HepG2 (cell line): Measurements from ENCODE around the gene NR3C2. TPM values are rescaled to one million over a fixed set of nuclear protein-coding genes. Genes with fewer than 3 reads are reported as not detected.

ENCODE experiments used
- ATAC-seq: fragments of 200-7000 bp; cut with Tn5 transposase; 3 replicates; pipeline ENCODE4 v1.9.1; 2020; ENCODE audit warnings: mild to moderate bottlenecking, moderate library complexity
- BruUV-seq: library from RNA; stranded (reverse); fragments of 400-500 nt; replicated peaks from 2 replicates; lab custom pipeline; 2021; lab: Mats Ljungman, UMichigan
- CTCF ChIA-PET: fragments of 300-600 bp; formaldehyde crosslinking; extraction: SDS; loops from one replicate; lab custom pipeline; 2021; ENCODE audit warnings: low total read pairs, inconsistent platforms, low intra/inter-chr PET ratio; lab: Yijun Ruan, JAX
- POLR2A ChIA-PET: fragments of 350-600 bp; sonication (Branson Sonifier 250); formaldehyde crosslinking; loops from one replicate; lab custom pipeline; 2020; ENCODE audit warnings: antibody characterized with exemption, inconsistent platforms; lab: Yijun Ruan, JAX
- DNase-seq: peaks from one replicate; pipeline ENCODE4 v3.0.0-alpha.2; 2015; ENCODE audit warnings: low spot score
- FAIRE-seq: peaks from 3 replicates; lab custom pipeline; 2011; peaks lifted over from hg19 to GRCh38; lab: Jason Lieb, UNC
- H2AFZ ChIP-seq: one replicate; pipeline ENCODE4 v1.6.1; 2011; ENCODE audit warnings: low read length, inconsistent platforms
- H3K27ac ChIP-seq: fragments of 300-600 bp; 3 replicates; pipeline ENCODE4 v1.8.0; 2011; ENCODE audit warnings: mixed run types, mild to moderate bottlenecking, mixed read lengths, low read length, inconsistent platforms; ENCODE audit not compliant: insufficient read depth; ENCODE audit errors: extremely low read length
- H3K27me3 ChIP-seq, 2 experiments: fragments of 200-600 bp in 1 of 2; 2 replicates in 1 of 2; 3 replicates in 1 of 2; pipeline versions ENCODE4 v1.6.0 to v1.8.0; 2011; ENCODE audit warnings: low read length in 2 of 2, mild to moderate bottlenecking in 2 of 2, moderate library complexity in 2 of 2, inconsistent platforms in 1 of 2; ENCODE audit not compliant: insufficient read depth in 2 of 2, control insufficient read depth in 1 of 2
- H3K36me3 ChIP-seq, 2 experiments: fragments of 200-600 bp in 1 of 2; replicated peaks in 1 of 2; 2 replicates in 1 of 2; 3 replicates in 1 of 2; pipeline versions ENCODE4 v1.5.1 to v1.8.0; 2011; ENCODE audit warnings: low read length in 2 of 2, inconsistent platforms in 1 of 2; ENCODE audit not compliant: insufficient read depth in 2 of 2, control insufficient read depth in 1 of 2
- H3K4me1 ChIP-seq: 2 replicates; pipeline ENCODE4 v1.5.1; 2012; ENCODE audit warnings: low read length, inconsistent platforms; ENCODE audit not compliant: insufficient read depth
- H3K4me2 ChIP-seq: 2 replicates; pipeline ENCODE4 v1.6.0; 2011; ENCODE audit warnings: low read depth, low read length, inconsistent platforms
- H3K4me3 ChIP-seq, 3 experiments: fragments of 200-600 bp in 1 of 3; sonication (generic), shearing (Covaris generic) in 1 of 3; replicated peaks in 1 of 3; 2 replicates each; pipeline ENCODE4 v1.5.1; 2011 to 2016; ENCODE audit warnings: low read length in 3 of 3, inconsistent platforms in 2 of 3, low read depth in 2 of 3, mild to moderate bottlenecking in 2 of 3, control low read depth in 1 of 3, mixed read lengths in 1 of 3; ENCODE audit not compliant: insufficient read depth in 1 of 3
- H3K79me2 ChIP-seq: one replicate; pipeline ENCODE4 v1.6.1; 2011; ENCODE audit warnings: low read length, inconsistent platforms; ENCODE audit not compliant: insufficient read depth
- H3K9ac ChIP-seq: 2 replicates; pipeline ENCODE4 v1.6.0; 2011; ENCODE audit warnings: mild to moderate bottlenecking, low read depth, low read length, inconsistent platforms; ENCODE audit not compliant: insufficient read depth
- H3K9me3 ChIP-seq: 2 replicates; pipeline ENCODE4 v1.5.1; 2012; ENCODE audit warnings: mild to moderate bottlenecking, low read length
- H4K20me1 ChIP-seq: 2 replicates; pipeline ENCODE4 v1.6.0; 2011; ENCODE audit warnings: inconsistent platforms, mild to moderate bottlenecking, low read length, moderate library complexity; ENCODE audit not compliant: insufficient read depth
- ATF7 ChIP-seq, 2 experiments: fragments of 450-650 bp in 1 of 2; sonication (generic) in 1 of 2; formaldehyde crosslinking in 1 of 2; IDR thresholded peaks; 2 replicates each; pipeline versions ENCODE4 v1.4.0 to v1.6.1; 2016 to 2020; ENCODE audit warnings: antibody characterized with exemption in 1 of 2, mild to moderate bottlenecking in 1 of 2, missing genetic modification reagents in 1 of 2
- FOXP1 ChIP-seq, 2 experiments: fragments of 450-650 bp in 1 of 2; IDR thresholded peaks; 2 replicates each; pipeline ENCODE4 v1.6.1; 2017 to 2018; ENCODE audit warnings: antibody characterized with exemption in 1 of 2
- GATA4 ChIP-seq: sonication (generic); IDR thresholded peaks from 2 replicates; pipeline ENCODE4 v1.6.1; 2016; ENCODE audit warnings: antibody characterized with exemption, low read depth, borderline replicate concordance
- KDM3A ChIP-seq: IDR thresholded peaks from 2 replicates; pipeline ENCODE4 v1.6.1; 2018; ENCODE audit warnings: low read depth, missing compliant biosample characterization
- KMT2B ChIP-seq: IDR thresholded peaks from 2 replicates; pipeline ENCODE4 v1.6.1; 2016; ENCODE audit warnings: missing genetic modification reagents, missing compliant biosample characterization
- SNRNP70 ChIP-seq: fragments of 200-400 bp; formaldehyde crosslinking; IDR thresholded peaks from 2 replicates; pipeline ENCODE4 v1.6.1; 2017; ENCODE audit warnings: mild to moderate bottlenecking, low read depth, low read length, moderate library complexity
- ZMYM2 ChIP-seq: sonication (generic); formaldehyde crosslinking; IDR thresholded peaks from 2 replicates; pipeline ENCODE4 v1.8.0; 2022; ENCODE audit warnings: mild to moderate bottlenecking, missing genetic modification reagents
- ZNF501 ChIP-seq: sonication (generic); formaldehyde crosslinking; IDR thresholded peaks from 2 replicates; pipeline ENCODE4 v1.5.1; 2020; ENCODE audit warnings: mild to moderate bottlenecking, moderate library complexity, missing genetic modification reagents
- ZNF660 ChIP-seq: sonication (generic); formaldehyde crosslinking; IDR thresholded peaks from 2 replicates; pipeline ENCODE4 v1.5.1; 2020; ENCODE audit warnings: mild to moderate bottlenecking, low read depth, missing genetic modification reagents, borderline replicate concordance
- ZNF781 ChIP-seq: sonication (generic); formaldehyde crosslinking; IDR thresholded peaks from 2 replicates; pipeline ENCODE4 v1.5.1; 2020; ENCODE audit warnings: borderline replicate concordance, mild to moderate bottlenecking, missing genetic modification reagents; ENCODE audit errors: not compliant biosample characterization
- WGBS: methylation state at CpG from one replicate; pipeline ENCODE4 v1.1.6; 2017; ENCODE audit warnings: low lambda C conversion rate; 5-methylcytosine and 5-hydroxymethylcytosine counted together
- in situ Hi-C: cut with HindIII; loops from 2 replicates; pipeline ENCODE4 v1.10.0; 2017; ENCODE audit warnings: low pct_unique_long_range_greater_than_20kb; ENCODE audit not compliant: extremely low pct_ligation_motif_present
- intact Hi-C: fragments of 100-400 bp; cut with micrococcal nuclease; formaldehyde crosslinking; loops from one replicate; pipeline ENCODE4 v1.10.0; 2022; ENCODE audit not compliant: unreplicated experiment
- polyA plus RNA-seq, 8 experiments: library from polyadenylated mRNA; depleted of rRNA in 3 of 8; stranded (reverse) in 7 of 8; unstranded in 1 of 8; fragments of >200 nt; fragmentation: Illumina TruSeq in 4 of 8; extraction: Trizol in 4 of 8; gene quantifications; 2 replicates each; pipeline versions ENCODE4 v1.2.1 to v1.2.3, GENCODE V29; 2011 to 2016; ENCODE audit warnings: low read depth in 4 of 8, missing spikeins in 1 of 8, mixed read lengths in 1 of 8; ENCODE audit not compliant: insufficient read depth in 1 of 8
- total RNA-seq, 5 experiments: library from RNA; depleted of rRNA; stranded (reverse); fragments of >200 nt; fragmentation: Illumina TruSeq; extraction: Trizol; gene quantifications; 2 replicates each; pipeline ENCODE4 v1.2.3, GENCODE V29; 2016; ENCODE audit warnings: low read depth in 1 of 5
- TF ChIP-seq, protein P1 (sequence below): sonication (generic); formaldehyde crosslinking; IDR thresholded peaks from 2 replicates; pipeline ENCODE4 v1.5.0; 2020; ENCODE audit warnings: mild to moderate bottlenecking, missing genetic modification reagents
- TF ChIP-seq, protein P2 (sequence below): sonication (generic); formaldehyde crosslinking; IDR thresholded peaks from 2 replicates; pipeline ENCODE4 v1.4.0; 2020; ENCODE audit warnings: mild to moderate bottlenecking, missing genetic modification reagents

NR3C2 gene
- total and polyA plus RNA-seq, 2 of the 13 experiments (the other 11 are each of a cell fraction or from before 2014, with no cell fraction given) = 0.26 to 0.46 TPM

DNA sequence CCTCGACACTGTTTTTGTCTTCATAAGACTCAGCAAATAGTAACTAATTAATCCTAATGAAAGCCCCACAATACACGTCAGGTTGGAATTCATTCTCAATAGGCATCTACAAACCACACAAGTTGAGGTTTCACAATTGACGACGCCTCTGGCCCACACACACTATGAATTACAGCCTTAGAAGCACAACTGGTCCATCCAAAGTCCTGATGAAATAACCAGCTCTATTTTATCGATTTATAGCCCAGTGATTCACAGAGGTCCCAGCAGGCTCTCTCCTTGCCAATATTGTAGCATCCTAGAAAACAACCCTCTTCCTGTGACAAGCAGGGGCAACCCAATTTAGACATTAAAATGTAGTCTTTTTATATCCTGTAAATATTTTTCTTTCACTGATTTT is 112.1 kb downstream of the NR3C2 start:
- FAIRE-seq = no peak
- CTCF ChIA-PET = no interaction called here

More for the DNA sequence above, 112.1 kb downstream of the NR3C2 start:
- Histone ChIP-seq H3K79me2 (no peaks in the 10 kb centered on the region), H3K4me2 (no peak overlapping the region), H2AFZ (no peak overlapping the region), H3K27ac (no peak overlapping the region), H3K27me3 (no peaks in the 10 kb centered on the region), H3K9ac (no peak overlapping the region), H3K4me3 (no peak overlapping the region), H3K4me1 (no peaks in the 10 kb centered on the region), H3K9me3 (no peaks in the 10 kb centered on the region), H3K36me3 (no peaks in the 10 kb centered on the region), H4K20me1 (no peaks in the 10 kb centered on the region)
- TF ChIP-seq, protein P1, sequence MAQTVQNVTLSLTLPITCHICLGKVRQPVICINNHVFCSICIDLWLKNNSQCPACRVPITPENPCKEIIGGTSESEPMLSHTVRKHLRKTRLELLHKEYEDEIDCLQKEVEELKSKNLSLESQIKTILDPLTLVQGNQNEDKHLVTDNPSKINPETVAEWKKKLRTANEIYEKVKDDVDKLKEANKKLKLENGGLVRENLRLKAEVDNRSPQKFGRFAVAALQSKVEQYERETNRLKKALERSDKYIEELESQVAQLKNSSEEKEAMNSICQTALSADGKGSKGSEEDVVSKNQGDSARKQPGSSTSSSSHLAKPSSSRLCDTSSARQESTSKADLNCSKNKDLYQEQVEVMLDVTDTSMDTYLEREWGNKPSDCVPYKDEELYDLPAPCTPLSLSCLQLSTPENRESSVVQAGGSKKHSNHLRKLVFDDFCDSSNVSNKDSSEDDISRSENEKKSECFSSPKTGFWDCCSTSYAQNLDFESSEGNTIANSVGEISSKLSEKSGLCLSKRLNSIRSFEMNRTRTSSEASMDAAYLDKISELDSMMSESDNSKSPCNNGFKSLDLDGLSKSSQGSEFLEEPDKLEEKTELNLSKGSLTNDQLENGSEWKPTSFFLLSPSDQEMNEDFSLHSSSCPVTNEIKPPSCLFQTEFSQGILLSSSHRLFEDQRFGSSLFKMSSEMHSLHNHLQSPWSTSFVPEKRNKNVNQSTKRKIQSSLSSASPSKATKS = no peak
- TF ChIP-seq ZNF781 (no peak), ATF7 (IDR thresholded peaks at IDR 0.05) (no peak), ATF7 (CRISPR knock-in tag; IDR thresholded peaks at IDR 0.05) (no peak), KDM3A (CRISPR knock-in tag) (no peak), GATA4 (no peak), KMT2B (CRISPR knock-in tag) (no peak), ZMYM2 (CRISPR knock-in tag) (no peak), SNRNP70 (no peak), ZNF501 (no peak), ZNF660 (no peak), FOXP1 (IDR thresholded peaks at IDR 0.05) (no peak), FOXP1 (CRISPR knock-in tag; IDR thresholded peaks at IDR 0.05) (no peak)
- TF ChIP-seq, protein P2, sequence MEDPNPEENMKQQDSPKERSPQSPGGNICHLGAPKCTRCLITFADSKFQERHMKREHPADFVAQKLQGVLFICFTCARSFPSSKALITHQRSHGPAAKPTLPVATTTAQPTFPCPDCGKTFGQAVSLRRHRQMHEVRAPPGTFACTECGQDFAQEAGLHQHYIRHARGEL (CRISPR knock-in tag) = no peak
- in situ Hi-C loops = no loop called here
- ATAC-seq = no peak
- no TSS peak for BruUV-seq
- intact Hi-C loops = no loop called here
- no peak for DNase-seq
- 8% methylated on average over 5 of the region's 5 CpGs for WGBS
- POLR2A ChIA-PET = no interaction called here
